Cardiac muscle cell (in vitro differentiated cells and primary cell): ENCODE data around the gene TAS1R2. TPM values are rescaled to one million over a fixed set of nuclear protein-coding genes. Genes with fewer than 3 reads are reported as not detected.

ENCODE experiments used
- DNase-seq, 2 donors: peaks; one replicate each; pipeline versions ENCODE4 v3.0.0 to v3.0.0-alpha.2; 2010 to 2017; ENCODE audit warnings: low read depth in 1 of 2, low spot score in 1 of 2
- H3K27ac ChIP-seq: fragments of 200-600 bp; sonication (generic); 2 replicates; pipeline ENCODE4 v1.5.1; 2016
- H3K27me3 ChIP-seq: fragments of 200-600 bp; sonication (generic); 2 replicates; pipeline ENCODE4 v1.6.0; 2016; ENCODE audit warnings: control low read depth
- H3K36me3 ChIP-seq: fragments of 200-600 bp; sonication (generic); 2 replicates; pipeline ENCODE4 v1.5.1; 2016; ENCODE audit warnings: control low read depth
- H3K4me1 ChIP-seq: fragments of 200-600 bp; sonication (generic); 2 replicates; pipeline ENCODE4 v1.8.1; 2017; ENCODE audit warnings: low read depth, mild to moderate bottlenecking, mixed run types
- H3K4me3 ChIP-seq: fragments of 200-600 bp; sonication (generic); 2 replicates; pipeline ENCODE4 v1.5.1; 2016; ENCODE audit warnings: mild to moderate bottlenecking
- H3K9me3 ChIP-seq: fragments of 200-600 bp; sonication (generic); 2 replicates; pipeline ENCODE4 v1.5.1; 2017; ENCODE audit warnings: low read depth, mild to moderate bottlenecking, control low read depth
- CTCF ChIP-seq: IDR thresholded peaks from 2 replicates; pipeline ENCODE4 v1.5.1; 2012; ENCODE audit warnings: low read depth, mild to moderate bottlenecking, low read length
- polyA plus RNA-seq: library from polyadenylated mRNA; unstranded; fragments of >200 nt; fragmentation: Nextera tagmentation; extraction: Ambion mirVana; gene quantifications from 2 replicates; pipeline ENCODE4 v1.2.1, GENCODE V29; 2016
- total RNA-seq: library from RNA; depleted of rRNA; stranded (reverse); fragments of >200 nt; gene quantifications from 2 replicates; pipeline ENCODE4 v1.2.3, GENCODE V29; 2016

TAS1R2 gene
- total and polyA plus RNA-seq, 2 experiments from 2014 or later: not detected

- no peak for DNase-seq
- H3K27ac ChIP-seq: no peak overlapping the region
- H3K9me3 ChIP-seq: no peaks in the 10 kb centered on the region
- no peak for TF ChIP-seq CTCF
- H3K4me3 ChIP-seq: no peak overlapping the region
- no peaks in the 10 kb centered on the region for H3K27me3 ChIP-seq
- peaks cover 7% of the 10 kb centered on the region for H3K36me3 ChIP-seq
- no peaks in the 10 kb centered on the region for H3K4me1 ChIP-seq
These were observed 26.0 kb upstream of the TAS1R2 start for GRCh38 chr1:18885311-18886002.

GRCh38 chr1:18884727-18885126 lies 25.3 kb upstream of the TAS1R2 start:
- Histone ChIP-seq H3K27me3 (no peaks in the 10 kb centered on the region), H3K27ac (no peak overlapping the region), H3K36me3 (peaks cover 7% of the 10 kb centered on the region), H3K9me3 (no peaks in the 10 kb centered on the region), H3K4me3 (no peak overlapping the region), H3K4me1 (no peaks in the 10 kb centered on the region)
- no peak for TF ChIP-seq CTCF
- no peak for DNase-seq

GRCh38 chr1:18884419-18884717 lies 24.9 kb upstream of the TAS1R2 start:
- TF ChIP-seq CTCF: no peak
- no peak for DNase-seq
- Histone ChIP-seq H3K36me3 (peaks cover 7% of the 10 kb centered on the region), H3K4me3 (no peak overlapping the region), H3K27me3 (no peaks in the 10 kb centered on the region), H3K9me3 (no peaks in the 10 kb centered on the region), H3K4me1 (no peaks in the 10 kb centered on the region), H3K27ac (no peak overlapping the region)

GRCh38 chr1:18883636-18884418 lies 24.4 kb upstream of the TAS1R2 start:
- H3K27me3 ChIP-seq: no peaks in the 10 kb centered on the region
- TF ChIP-seq CTCF: peak; percentile 96
- H3K36me3 ChIP-seq: peaks cover 7% of the 10 kb centered on the region
- no peaks in the 10 kb centered on the region for H3K4me1 ChIP-seq
- peak; percentile 78 to 84 for DNase-seq
- H3K9me3 ChIP-seq: no peaks in the 10 kb centered on the region
- no peak overlapping the region for H3K4me3 ChIP-seq
- H3K27ac ChIP-seq: no peak overlapping the region

GRCh38 chr1:18883079-18883478 lies 23.6 kb upstream of the TAS1R2 start:
- no peak for TF ChIP-seq CTCF
- H3K9me3 ChIP-seq: no peaks in the 10 kb centered on the region
- peaks cover 7% of the 10 kb centered on the region for H3K36me3 ChIP-seq
- H3K27me3 ChIP-seq: no peaks in the 10 kb centered on the region
- no peak overlapping the region for H3K4me3 ChIP-seq
- no peaks in the 10 kb centered on the region for H3K4me1 ChIP-seq
- DNase-seq: no peak
- no peak overlapping the region for H3K27ac ChIP-seq
